OCI-LY1 (cell line): ENCODE data around the gene PHACTR2.

ENCODE experiments used
- H2AFZ ChIP-seq: fragments of 200-600 bp; sonication (generic), shearing (Covaris generic); 2 replicates; pipeline ENCODE4 v1.6.0; 2014; ENCODE audit warnings: antibody characterized with exemption, mild to moderate bottlenecking, low read length
- H3F3A ChIP-seq: fragments of 200-600 bp; sonication (generic), shearing (Covaris generic); 2 replicates; pipeline ENCODE4 v1.6.0; 2014; ENCODE audit warnings: mild to moderate bottlenecking, antibody characterized with exemption, low read length, moderate library complexity; ENCODE audit not compliant: insufficient read depth
- H3K27ac ChIP-seq: fragments of 200-600 bp; sonication (generic); 2 replicates; pipeline ENCODE4 v1.5.1; 2014; ENCODE audit warnings: low read length, mixed run types, mild to moderate bottlenecking, low read depth; ENCODE audit not compliant: poor library complexity, severe bottlenecking
- H3K27me3 ChIP-seq: fragments of 200-600 bp; sonication (generic); 2 replicates; pipeline ENCODE4 v1.6.0; 2014; ENCODE audit warnings: antibody characterized with exemption, mild to moderate bottlenecking, low read length, moderate library complexity; ENCODE audit not compliant: insufficient read depth
- H3K36me3 ChIP-seq: fragments of 200-600 bp; sonication (generic); 2 replicates; pipeline ENCODE4 v1.6.1; 2014; ENCODE audit warnings: mild to moderate bottlenecking, antibody characterized with exemption, low read length, moderate library complexity, mixed read lengths; ENCODE audit not compliant: insufficient read depth
- H3K4me1 ChIP-seq: fragments of 200-600 bp; sonication (generic); 2 replicates; pipeline ENCODE4 v1.5.1; 2014; ENCODE audit warnings: mild to moderate bottlenecking, low read length, moderate library complexity; ENCODE audit not compliant: insufficient read depth, severe bottlenecking
- H3K4me2 ChIP-seq: fragments of 200-600 bp; sonication (generic), shearing (Covaris generic); 2 replicates; pipeline ENCODE4 v1.6.1; 2014; ENCODE audit warnings: low read length
- H3K4me3 ChIP-seq: fragments of 200-600 bp; sonication (generic); 2 replicates; pipeline ENCODE4 v1.5.1; 2014; ENCODE audit warnings: low read length, low read depth, mild to moderate bottlenecking, mixed read lengths; ENCODE audit not compliant: poor library complexity, severe bottlenecking
- H3K79me2 ChIP-seq: fragments of 200-600 bp; shearing (Covaris generic); 2 replicates; pipeline ENCODE4 v1.6.1; 2016; ENCODE audit warnings: mixed run types, low read length, mixed read lengths; ENCODE audit not compliant: insufficient read depth
- H3K9ac ChIP-seq: fragments of 200-600 bp; sonication (generic), shearing (Covaris generic); 2 replicates; pipeline ENCODE4 v1.6.1; 2014; ENCODE audit warnings: mild to moderate bottlenecking, low read length, mixed read lengths
- H3K9me2 ChIP-seq: fragments of 200-600 bp; sonication (generic), shearing (Covaris generic); 2 replicates; pipeline ENCODE4 v1.6.1; 2014; ENCODE audit warnings: low read depth, mild to moderate bottlenecking, low read length, mixed read lengths
- H3K9me3 ChIP-seq: fragments of 200-600 bp; shearing (Covaris generic); 2 replicates; pipeline ENCODE4 v1.6.1; 2014; ENCODE audit warnings: low read length, mixed read lengths
- H4K20me1 ChIP-seq: fragments of 200-600 bp; sonication (generic), shearing (Covaris generic); 2 replicates; pipeline ENCODE4 v1.6.0; 2016; ENCODE audit warnings: mild to moderate bottlenecking, low read length; ENCODE audit not compliant: insufficient read depth
- EZH2 ChIP-seq: fragments of 200-600 bp; sonication (generic), shearing (Covaris generic); IDR thresholded peaks from 2 replicates; pipeline ENCODE4 v1.8.0; 2017; ENCODE audit warnings: borderline replicate concordance, mixed run types, mild to moderate bottlenecking, antibody characterized with exemption, low read length, moderate library complexity, mixed read lengths
- TF ChIP-seq, protein P1 (sequence below): fragments of 200-600 bp; sonication (generic), shearing (Covaris generic); IDR thresholded peaks from 2 replicates; pipeline ENCODE4 v1.5.1; 2017; ENCODE audit warnings: mild to moderate bottlenecking, antibody characterized with exemption, low read length, moderate library complexity, mixed read lengths

The PHACTR2 gene

DNA sequence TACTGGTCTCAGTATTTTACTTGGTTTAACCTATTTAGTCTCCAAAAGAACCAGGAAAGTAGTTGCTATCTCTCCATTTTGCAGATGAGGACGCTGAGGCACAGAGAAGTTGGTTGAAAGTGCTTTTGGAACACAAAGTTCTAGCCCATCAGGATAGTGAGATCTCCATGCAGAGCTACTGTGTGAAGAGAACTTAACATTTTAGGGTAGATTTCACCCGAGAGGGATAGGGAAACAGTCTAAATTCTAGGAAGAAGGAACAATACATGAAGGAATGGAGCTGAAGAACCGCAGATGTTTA is 65.1 kb downstream of the PHACTR2 start:
- H4K20me1 ChIP-seq: no peaks in the 10 kb centered on the region
- no peaks in the 10 kb centered on the region for H3K79me2 ChIP-seq
- H3F3A ChIP-seq: no peaks in the 10 kb centered on the region
- H3K36me3 ChIP-seq: no peaks in the 10 kb centered on the region
- H3K27me3 ChIP-seq: no peaks in the 10 kb centered on the region
- H2AFZ ChIP-seq: no peak overlapping the region
- H3K4me3 ChIP-seq: no peak overlapping the region
- TF ChIP-seq, protein P1, sequence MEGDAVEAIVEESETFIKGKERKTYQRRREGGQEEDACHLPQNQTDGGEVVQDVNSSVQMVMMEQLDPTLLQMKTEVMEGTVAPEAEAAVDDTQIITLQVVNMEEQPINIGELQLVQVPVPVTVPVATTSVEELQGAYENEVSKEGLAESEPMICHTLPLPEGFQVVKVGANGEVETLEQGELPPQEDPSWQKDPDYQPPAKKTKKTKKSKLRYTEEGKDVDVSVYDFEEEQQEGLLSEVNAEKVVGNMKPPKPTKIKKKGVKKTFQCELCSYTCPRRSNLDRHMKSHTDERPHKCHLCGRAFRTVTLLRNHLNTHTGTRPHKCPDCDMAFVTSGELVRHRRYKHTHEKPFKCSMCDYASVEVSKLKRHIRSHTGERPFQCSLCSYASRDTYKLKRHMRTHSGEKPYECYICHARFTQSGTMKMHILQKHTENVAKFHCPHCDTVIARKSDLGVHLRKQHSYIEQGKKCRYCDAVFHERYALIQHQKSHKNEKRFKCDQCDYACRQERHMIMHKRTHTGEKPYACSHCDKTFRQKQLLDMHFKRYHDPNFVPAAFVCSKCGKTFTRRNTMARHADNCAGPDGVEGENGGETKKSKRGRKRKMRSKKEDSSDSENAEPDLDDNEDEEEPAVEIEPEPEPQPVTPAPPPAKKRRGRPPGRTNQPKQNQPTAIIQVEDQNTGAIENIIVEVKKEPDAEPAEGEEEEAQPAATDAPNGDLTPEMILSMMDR: no peak
- no peak for TF ChIP-seq EZH2
- no peak overlapping the region for H3K9ac ChIP-seq
- no peaks in the 10 kb centered on the region for H3K9me2 ChIP-seq
- no peak overlapping the region for H3K4me2 ChIP-seq
- no peak overlapping the region for H3K27ac ChIP-seq
- H3K9me3 ChIP-seq: no peaks in the 10 kb centered on the region
- no peaks in the 10 kb centered on the region for H3K4me1 ChIP-seq

DNA sequence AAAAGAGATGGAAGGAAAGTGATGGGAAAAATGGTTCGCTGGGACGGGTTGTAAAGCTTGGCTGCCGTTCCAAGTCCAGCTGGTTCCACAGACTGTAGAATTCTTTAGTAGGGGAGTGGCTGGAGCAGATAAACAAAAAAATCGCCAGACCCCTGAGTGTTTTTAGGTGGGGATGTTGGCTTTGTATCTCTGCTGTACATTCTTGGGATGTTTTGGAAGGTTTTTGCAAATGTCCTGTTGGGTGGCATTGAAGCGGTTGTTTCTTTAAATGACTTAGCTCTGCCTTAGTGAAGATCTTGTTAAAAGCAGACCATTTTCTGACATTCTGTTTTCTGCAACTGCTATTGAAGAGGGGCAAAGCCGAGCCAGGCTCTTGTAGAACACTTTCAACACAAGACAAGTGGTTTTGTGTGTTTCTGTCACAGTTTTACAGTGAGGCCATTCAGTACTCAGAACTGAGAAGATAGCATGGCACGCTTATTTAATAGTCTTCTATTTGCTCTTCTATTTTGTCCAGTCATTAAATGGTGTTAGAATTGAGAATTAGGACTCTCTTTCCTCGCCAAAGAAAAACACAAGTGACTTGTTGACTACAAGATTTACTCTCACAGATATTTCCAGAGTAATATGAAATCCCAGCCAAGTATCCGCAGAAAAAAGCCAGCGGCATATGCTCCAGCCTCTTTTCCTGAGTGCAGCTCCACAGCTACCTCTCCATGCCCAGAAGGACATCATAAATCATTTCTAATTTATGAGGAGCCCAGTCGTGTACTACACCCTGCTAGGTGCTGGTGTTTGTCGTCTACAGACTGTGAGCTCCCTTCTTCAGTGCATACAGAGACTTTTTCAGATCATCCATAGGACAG is 65.8 kb downstream of the PHACTR2 start:
- no peak overlapping the region for H3K4me2 ChIP-seq
- no peaks in the 10 kb centered on the region for H3K79me2 ChIP-seq
- no peaks in the 10 kb centered on the region for H3K4me1 ChIP-seq
- no peaks in the 10 kb centered on the region for H3K27me3 ChIP-seq
- no peaks in the 10 kb centered on the region for H3K9me3 ChIP-seq
- no peak for TF ChIP-seq EZH2
- TF ChIP-seq, protein P1: no peak
- no peak overlapping the region for H3K27ac ChIP-seq
- no peak overlapping the region for H2AFZ ChIP-seq
- H3K36me3 ChIP-seq: no peaks in the 10 kb centered on the region
- H3F3A ChIP-seq: no peaks in the 10 kb centered on the region
- no peak overlapping the region for H3K4me3 ChIP-seq
- no peak overlapping the region for H3K9ac ChIP-seq
- no peaks in the 10 kb centered on the region for H3K9me2 ChIP-seq
- H4K20me1 ChIP-seq: no peaks in the 10 kb centered on the region

DNA sequence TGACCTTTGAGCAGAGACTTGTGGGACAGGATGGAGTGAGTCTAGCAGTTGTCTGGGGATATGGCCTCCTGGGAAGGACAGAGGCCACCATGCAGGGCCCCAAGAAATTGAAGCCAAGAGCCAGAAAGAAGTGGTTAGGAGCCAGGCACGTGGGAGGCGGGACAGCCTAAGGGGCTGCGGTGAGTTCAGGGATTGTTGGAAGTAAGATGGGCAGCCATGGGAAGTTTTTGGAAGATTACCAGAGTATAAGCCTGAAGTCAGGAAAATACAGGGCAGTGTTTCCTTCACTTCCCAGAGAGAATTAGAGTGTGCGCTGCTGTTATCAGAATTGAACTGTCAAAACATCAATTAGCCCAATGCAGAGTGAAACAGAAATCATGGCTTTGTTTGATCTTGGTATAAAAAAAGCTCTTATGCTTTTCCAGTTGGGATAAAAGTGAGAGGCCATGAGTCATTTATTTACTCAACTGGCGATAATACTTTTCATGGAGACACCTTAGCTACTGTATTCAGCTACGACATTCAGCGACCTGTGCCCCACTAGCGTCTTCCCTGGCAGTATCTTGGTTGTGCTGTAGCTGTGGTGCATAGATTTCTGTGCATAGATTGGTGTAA is 66.9 kb downstream of the PHACTR2 start:
- Histone ChIP-seq H3K9ac (no peak overlapping the region), H3K9me2 (no peaks in the 10 kb centered on the region), H3K27me3 (no peaks in the 10 kb centered on the region), H3K9me3 (no peaks in the 10 kb centered on the region), H4K20me1 (no peaks in the 10 kb centered on the region), H2AFZ (no peak overlapping the region), H3K36me3 (no peaks in the 10 kb centered on the region), H3K27ac (no peak overlapping the region), H3K4me1 (no peaks in the 10 kb centered on the region), H3F3A (no peaks in the 10 kb centered on the region), H3K4me2 (no peak overlapping the region), H3K4me3 (no peak overlapping the region), H3K79me2 (no peaks in the 10 kb centered on the region)
- TF ChIP-seq, protein P1: no peak
- TF ChIP-seq EZH2: no peak
